Trophoblast cell (in vitro differentiated cells and primary cell): ENCODE measurements around the gene CELF5.

Source experiments
- DNase-seq, 2 donors: peaks; one replicate each; pipeline ENCODE4 v3.0.0-alpha.2; 2016
- H2AFZ ChIP-seq: 2 replicates; pipeline ENCODE4 v1.6.1; 2013; ENCODE audit warnings: low read length, moderate library complexity, mild to moderate bottlenecking; ENCODE audit not compliant: insufficient read depth, poor library complexity
- H2AK5ac ChIP-seq: 2 replicates; pipeline ENCODE4 v1.6.1; 2013; ENCODE audit warnings: mild to moderate bottlenecking, low read length
- H2BK120ac ChIP-seq: 2 replicates; pipeline ENCODE4 v1.6.1; 2013; ENCODE audit warnings: low read length, mild to moderate bottlenecking, moderate library complexity; ENCODE audit not compliant: insufficient read depth, poor library complexity
- H2BK12ac ChIP-seq: 2 replicates; pipeline ENCODE4 v1.6.1; 2013; ENCODE audit warnings: mild to moderate bottlenecking, low read length, moderate library complexity
- H2BK5ac ChIP-seq: 2 replicates; pipeline ENCODE4 v1.6.1; 2013; ENCODE audit warnings: low read length, low read depth, moderate library complexity, mild to moderate bottlenecking; ENCODE audit not compliant: poor library complexity
- H3K14ac ChIP-seq: 2 replicates; pipeline ENCODE4 v1.6.1; 2013; ENCODE audit warnings: mild to moderate bottlenecking, low read length
- H3K18ac ChIP-seq: 2 replicates; pipeline ENCODE4 v1.6.1; 2013; ENCODE audit warnings: mild to moderate bottlenecking, low read length
- H3K23ac ChIP-seq: 2 replicates; pipeline ENCODE4 v1.6.1; 2013; ENCODE audit warnings: low read length
- H3K27ac ChIP-seq: 2 replicates; pipeline ENCODE4 v1.5.1; 2013; ENCODE audit warnings: low read depth, mild to moderate bottlenecking, inconsistent platforms, low read length, moderate library complexity
- H3K27me3 ChIP-seq: 2 replicates; pipeline ENCODE4 v1.6.1; 2013; ENCODE audit warnings: inconsistent platforms, mild to moderate bottlenecking, low read length, moderate library complexity; ENCODE audit not compliant: insufficient read depth
- H3K36me3 ChIP-seq, 2 experiments: 1 replicate in 1 of 2; 2 replicates in 1 of 2; pipeline ENCODE4 v1.6.1; 2013; ENCODE audit warnings: low read length in 2 of 2, mild to moderate bottlenecking in 2 of 2, moderate library complexity in 1 of 2; ENCODE audit not compliant: insufficient read depth in 2 of 2, control insufficient read depth in 1 of 2
- H3K4ac ChIP-seq: 2 replicates; pipeline ENCODE4 v1.6.1; 2013; ENCODE audit warnings: low read depth, mild to moderate bottlenecking, low read length, moderate library complexity
- H3K4me1 ChIP-seq, 2 experiments: 1 replicate in 1 of 2; 2 replicates in 1 of 2; pipeline ENCODE4 v1.6.1; 2013; ENCODE audit warnings: low read length in 2 of 2, mild to moderate bottlenecking in 2 of 2, moderate library complexity in 1 of 2; ENCODE audit not compliant: insufficient read depth in 2 of 2, control insufficient read depth in 1 of 2
- H3K4me2 ChIP-seq: 2 replicates; pipeline ENCODE4 v1.6.1; 2013; ENCODE audit warnings: inconsistent platforms, mild to moderate bottlenecking, low read length, moderate library complexity
- H3K4me3 ChIP-seq: 2 replicates; pipeline ENCODE4 v1.5.1; 2013; ENCODE audit warnings: mild to moderate bottlenecking, low read depth, low read length, inconsistent platforms
- H3K79me1 ChIP-seq: one replicate; pipeline ENCODE4 v1.6.1; 2013; ENCODE audit warnings: low read length
- H3K79me2 ChIP-seq: 2 replicates; pipeline ENCODE4 v1.6.1; 2013; ENCODE audit warnings: low read length, mild to moderate bottlenecking; ENCODE audit not compliant: control insufficient read depth, insufficient read depth, poor library complexity
- H3K9ac ChIP-seq: 2 replicates; pipeline ENCODE4 v1.6.1; 2013; ENCODE audit warnings: mild to moderate bottlenecking, low read length
- H3K9me3 ChIP-seq: 2 replicates; pipeline ENCODE4 v1.6.1; 2013; ENCODE audit warnings: low read depth, mild to moderate bottlenecking, control low read depth, inconsistent platforms, low read length; ENCODE audit not compliant: insufficient read depth
- H4K12ac ChIP-seq: 2 replicates; pipeline ENCODE4 v1.6.1; 2013; ENCODE audit warnings: low read depth, mild to moderate bottlenecking, low read length, moderate library complexity
- H4K8ac ChIP-seq: 2 replicates; pipeline ENCODE4 v1.6.1; 2013; ENCODE audit warnings: low read depth, mild to moderate bottlenecking, low read length, moderate library complexity
- H4K91ac ChIP-seq: one replicate; pipeline ENCODE4 v1.6.1; 2013; ENCODE audit warnings: low read depth, mild to moderate bottlenecking, low read length, moderate library complexity
- WGBS: extraction: QIAGEN DNeasy Blood & Tissue Kit; methylation state at CpG from one replicate; pipeline ENCODE4 v1.1.7; 2013; ENCODE audit warnings: missing lambda C conversion rate; ENCODE audit not compliant: insufficient read length, insufficient coverage; ENCODE audit errors: extremely low coverage; 5-methylcytosine and 5-hydroxymethylcytosine counted together

The CELF5 gene

DNA sequence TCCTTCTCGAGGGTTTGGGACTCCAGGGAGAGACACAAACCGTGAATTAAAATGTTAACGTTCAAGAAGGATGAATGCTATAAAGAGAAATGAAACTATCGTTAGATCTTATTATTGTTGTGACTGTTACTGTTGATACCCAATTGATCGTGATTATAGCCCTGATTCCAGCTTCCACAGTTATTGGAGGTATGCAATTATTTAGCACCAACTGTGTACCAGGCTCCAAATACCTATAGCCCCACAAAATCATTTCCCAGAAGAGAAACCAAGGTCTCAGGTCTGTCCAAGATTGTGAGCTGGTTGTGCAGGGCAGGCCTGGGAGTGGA, 111.9 kb downstream of the CELF5 start:
- Histone ChIP-seq H3K4me3 (no peak overlapping the region), H3K79me1 (no peaks in the 10 kb centered on the region), H3K23ac (no peak overlapping the region), H3K79me2 (no peaks in the 10 kb centered on the region), H3K9me3 (peaks cover 2% of the 10 kb centered on the region), H3K36me3 (no peaks in the 10 kb centered on the region), H3K27ac (no peak overlapping the region), H3K4me1 (no peaks in the 10 kb centered on the region), H3K4ac (no peak overlapping the region), H3K14ac (no peak overlapping the region), H3K18ac (no peak overlapping the region), H2AK5ac (no peak overlapping the region), H3K4me2 (no peak overlapping the region), H3K27me3 (no peaks in the 10 kb centered on the region), H4K8ac (no peak overlapping the region), H2BK5ac (no peak overlapping the region), H2AFZ (no peak overlapping the region), H2BK12ac (no peak overlapping the region), H4K91ac (no peak overlapping the region), H2BK120ac (no peak overlapping the region), H4K12ac (no peak overlapping the region), H3K9ac (no peak overlapping the region)
- DNase-seq = no peak
- WGBS = no CpG with 5 or more reads among the region's 5 CpGs

DNA sequence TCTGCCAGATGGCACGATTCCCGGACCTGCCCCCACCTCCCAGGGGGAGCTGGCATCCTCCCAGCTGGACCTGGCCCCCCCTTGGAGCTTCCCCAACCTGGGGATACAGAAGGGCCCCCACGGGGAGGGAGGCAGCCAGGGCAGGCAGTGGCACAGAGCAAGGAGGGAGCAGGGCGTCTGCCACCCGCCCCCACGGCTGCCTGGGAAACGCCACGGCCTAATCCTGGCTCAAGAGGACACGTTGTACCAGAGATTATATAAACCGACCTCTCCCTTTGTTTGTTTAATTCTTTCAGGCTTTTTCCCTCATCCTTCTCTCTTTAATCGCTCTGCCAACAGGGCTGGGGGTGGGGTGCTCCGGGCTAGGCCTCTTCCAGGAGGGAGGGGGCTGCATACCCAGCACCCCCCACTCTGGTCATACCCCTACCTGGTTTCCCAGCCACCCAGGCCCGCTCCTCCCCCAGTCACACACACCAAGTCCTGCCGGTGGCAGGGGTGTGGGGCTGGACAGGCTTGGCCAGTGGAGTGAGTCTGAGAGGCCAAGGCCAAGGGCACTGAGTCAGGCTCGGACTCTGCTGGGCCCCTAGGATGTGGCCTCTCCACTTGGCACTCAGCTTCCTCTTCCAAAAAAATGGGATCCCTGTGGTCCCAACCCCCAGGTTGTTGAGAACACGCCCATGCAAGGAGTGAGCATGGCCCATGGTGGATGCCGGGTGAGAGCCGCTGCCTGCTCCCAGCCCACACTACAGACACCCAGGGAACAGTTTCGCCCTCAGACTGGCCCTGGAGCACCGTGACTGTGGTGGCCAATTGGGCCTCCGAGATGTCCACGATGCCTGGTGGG, 112.4 kb downstream of the CELF5 start:
- H3K14ac ChIP-seq = no peak overlapping the region
- H2BK5ac ChIP-seq = no peak overlapping the region
- no peaks in the 10 kb centered on the region for H3K79me1 ChIP-seq
- H3K9me3 ChIP-seq = peaks cover 2% of the 10 kb centered on the region
- no peak for DNase-seq
- no peaks in the 10 kb centered on the region for H3K36me3 ChIP-seq
- H3K9ac ChIP-seq = no peak overlapping the region
- no peaks in the 10 kb centered on the region for H3K27me3 ChIP-seq
- H2AFZ ChIP-seq = no peak overlapping the region
- no peak overlapping the region for H3K18ac ChIP-seq
- no peak overlapping the region for H3K4me2 ChIP-seq
- no peak overlapping the region for H2BK12ac ChIP-seq
- no CpG with 5 or more reads among the region's 22 CpGs for WGBS
- no peaks in the 10 kb centered on the region for H3K79me2 ChIP-seq
- H3K4ac ChIP-seq = no peak overlapping the region
- H4K91ac ChIP-seq = no peak overlapping the region
- no peak overlapping the region for H3K23ac ChIP-seq
- H3K4me1 ChIP-seq = no peaks in the 10 kb centered on the region
- no peak overlapping the region for H2BK120ac ChIP-seq
- no peak overlapping the region for H4K8ac ChIP-seq
- H2AK5ac ChIP-seq = no peak overlapping the region
- no peak overlapping the region for H3K27ac ChIP-seq
- H3K4me3 ChIP-seq = no peak overlapping the region
- no peak overlapping the region for H4K12ac ChIP-seq

DNA sequence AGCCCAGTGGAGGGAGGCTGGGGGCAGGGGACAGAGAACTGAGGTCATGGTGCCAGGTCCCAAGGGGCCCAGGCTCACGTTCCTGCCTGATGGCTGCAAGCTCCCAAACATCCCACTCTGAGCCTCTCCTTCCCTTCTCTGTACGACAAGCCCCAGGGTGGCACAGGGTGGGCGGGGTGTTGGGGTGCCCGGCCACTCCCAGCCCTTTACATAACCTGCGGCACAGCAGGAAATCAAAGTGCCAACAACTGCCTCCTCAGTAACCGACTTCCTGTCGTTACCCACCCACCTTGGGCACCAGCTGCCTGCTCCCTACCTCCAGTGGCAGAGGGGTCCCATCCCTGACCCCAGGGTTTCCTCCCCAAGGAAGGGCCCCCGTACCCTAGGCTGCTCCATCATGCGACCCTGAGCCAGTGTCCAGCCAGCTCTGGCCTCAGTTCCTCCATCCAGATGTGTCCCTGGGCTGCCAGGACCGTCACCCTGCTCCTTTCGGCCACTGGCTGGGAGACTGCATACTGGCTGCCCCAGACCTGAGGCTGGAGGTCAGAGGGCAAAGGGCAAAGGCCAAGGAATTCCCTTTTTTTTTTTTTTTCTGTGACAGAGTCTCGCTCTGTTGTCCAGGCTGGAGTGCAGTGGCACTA, 114.2 kb downstream of the CELF5 start:
- no peaks in the 10 kb centered on the region for H3K4me1 ChIP-seq
- no peak overlapping the region for H3K14ac ChIP-seq
- no peak overlapping the region for H3K4me2 ChIP-seq
- H2AK5ac ChIP-seq = no peak overlapping the region
- H3K4me3 ChIP-seq = no peak overlapping the region
- DNase-seq = no peak
- no peak overlapping the region for H3K23ac ChIP-seq
- H3K79me2 ChIP-seq = no peaks in the 10 kb centered on the region
- no peak overlapping the region for H4K12ac ChIP-seq
- peaks cover 2% of the 10 kb centered on the region for H3K9me3 ChIP-seq
- no peak overlapping the region for H4K91ac ChIP-seq
- H3K27ac ChIP-seq = no peak overlapping the region
- no peak overlapping the region for H2BK5ac ChIP-seq
- H3K18ac ChIP-seq = no peak overlapping the region
- no peaks in the 10 kb centered on the region for H3K36me3 ChIP-seq
- no CpG with 5 or more reads among the region's 12 CpGs for WGBS
- H3K27me3 ChIP-seq = no peaks in the 10 kb centered on the region
- H3K4ac ChIP-seq = no peak overlapping the region
- H2BK12ac ChIP-seq = no peak overlapping the region
- H2AFZ ChIP-seq = no peak overlapping the region
- H3K9ac ChIP-seq = no peak overlapping the region
- H2BK120ac ChIP-seq = no peak overlapping the region
- H3K79me1 ChIP-seq = no peaks in the 10 kb centered on the region
- no peak overlapping the region for H4K8ac ChIP-seq

DNA sequence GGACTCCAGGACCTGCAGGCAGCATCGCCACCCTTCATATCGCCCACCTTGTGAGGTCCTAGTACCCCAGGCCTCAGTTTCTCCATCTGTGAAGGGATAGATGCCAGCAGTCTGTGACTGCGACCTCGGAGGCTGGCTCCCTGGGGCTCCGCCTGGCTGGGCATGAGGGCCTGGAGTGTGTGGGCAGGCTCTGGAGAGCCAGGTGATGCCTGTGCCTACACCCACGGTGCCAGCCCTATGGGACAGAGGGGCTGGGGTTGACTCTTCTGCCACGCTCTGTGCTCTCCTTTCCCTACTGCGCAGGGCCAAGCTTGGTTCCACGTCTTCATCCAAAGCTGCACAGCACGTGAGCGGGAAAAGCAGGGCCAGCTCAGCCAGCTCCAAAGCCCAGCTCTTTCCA, 115.9 kb downstream of the CELF5 start:
- Histone ChIP-seq H3K4ac (no peak overlapping the region), H3K9me3 (peaks cover 5% of the 10 kb centered on the region), H3K27me3 (no peaks in the 10 kb centered on the region), H3K4me2 (no peak overlapping the region), H2AFZ (no peak overlapping the region), H3K14ac (no peak overlapping the region), H4K12ac (no peak overlapping the region), H3K27ac (no peak overlapping the region), H3K79me2 (no peaks in the 10 kb centered on the region), H3K4me1 (no peaks in the 10 kb centered on the region), H4K8ac (no peak overlapping the region), H3K79me1 (no peaks in the 10 kb centered on the region), H3K9ac (no peak overlapping the region), H2BK5ac (no peak overlapping the region), H3K23ac (no peak overlapping the region), H2BK12ac (no peak overlapping the region), H4K91ac (no peak overlapping the region), H2BK120ac (no peak overlapping the region), H2AK5ac (no peak overlapping the region), H3K18ac (no peak overlapping the region), H3K4me3 (no peak overlapping the region), H3K36me3 (no peaks in the 10 kb centered on the region)
- no peak for DNase-seq
- WGBS = no CpG with 5 or more reads among the region's 11 CpGs
